ENCODE measurements around the gene FBXW5. TPM values are rescaled to one million over a fixed set of nuclear protein-coding genes. Genes with fewer than 3 reads are reported as not detected.
A peak's percentile ranks its signal among the peaks of the same experiment; 100 is the strongest.

FBXW5 gene
- total and polyA plus RNA-seq, 4 donors = 52.0 to 107 (median 97.2) TPM

- no peaks in the 10 kb centered on the region for H3K36me3 ChIP-seq (ENCODE audit: control insufficient read depth, insufficient read depth, low read length)
- H3K4me1 ChIP-seq (ENCODE audit: control insufficient read depth, insufficient read depth, low read length) = peaks cover 13% of the 10 kb centered on the region
- no peaks in the 10 kb centered on the region for H3K27me3 ChIP-seq (ENCODE audit: control insufficient read depth, insufficient read depth, low read length)
- H3K9me3 ChIP-seq (ENCODE audit: control insufficient read depth, insufficient read depth, low read length) = no peaks in the 10 kb centered on the region
- H3K27ac ChIP-seq (ENCODE audit: low read depth, low read length) = no peak overlapping the region
- WGBS (ENCODE audit: insufficient coverage) = 82% methylated on average over 4 of the region's 5 CpGs
- no peak overlapping the region for H3K4me3 ChIP-seq (ENCODE audit: low read depth, low read length)
- no peak for DNase-seq (ENCODE audit: low read depth in 4 of 6, low spot score in 6 of 6)
Measured at GRCh38 chr9:136969774-136970173, 25.2 kb upstream of the FBXW5 start.

GRCh38 chr9:136969150-136969549, 24.6 kb upstream of the FBXW5 start:
- Histone ChIP-seq H3K4me3 (ENCODE audit: low read depth, low read length) (no peak overlapping the region), H3K27me3 (ENCODE audit: control insufficient read depth, insufficient read depth, low read length) (no peaks in the 10 kb centered on the region), H3K4me1 (ENCODE audit: control insufficient read depth, insufficient read depth, low read length) (peaks cover 15% of the 10 kb centered on the region), H3K27ac (ENCODE audit: low read depth, low read length) (no peak overlapping the region), H3K9me3 (ENCODE audit: control insufficient read depth, insufficient read depth, low read length) (no peaks in the 10 kb centered on the region), H3K36me3 (ENCODE audit: control insufficient read depth, insufficient read depth, low read length) (no peaks in the 10 kb centered on the region)
- DNase-seq (ENCODE audit: low read depth in 4 of 6, low spot score in 6 of 6) = no peak
- WGBS (ENCODE audit: insufficient coverage) = 86% methylated on average over 17 of the region's 17 CpGs

GRCh38 chr9:136968333-136969127, 24.0 kb upstream of the FBXW5 start:
- H3K4me1 ChIP-seq (ENCODE audit: control insufficient read depth, insufficient read depth, low read length) = peaks cover 16% of the 10 kb centered on the region
- DNase-seq (ENCODE audit: low read depth in 4 of 6, low spot score in 6 of 6) = no peak
- no peaks in the 10 kb centered on the region for H3K9me3 ChIP-seq (ENCODE audit: control insufficient read depth, insufficient read depth, low read length)
- no peaks in the 10 kb centered on the region for H3K36me3 ChIP-seq (ENCODE audit: control insufficient read depth, insufficient read depth, low read length)
- H3K27ac ChIP-seq (ENCODE audit: low read depth, low read length) = no peak overlapping the region
- 78% methylated on average over 17 of the region's 17 CpGs for WGBS (ENCODE audit: insufficient coverage)
- H3K4me3 ChIP-seq (ENCODE audit: low read depth, low read length) = no peak overlapping the region
- H3K27me3 ChIP-seq (ENCODE audit: control insufficient read depth, insufficient read depth, low read length) = no peaks in the 10 kb centered on the region

- WGBS (ENCODE audit: insufficient coverage) = 25% methylated on average over 18 of the region's 23 CpGs
- Histone ChIP-seq H3K36me3 (ENCODE audit: control insufficient read depth, insufficient read depth, low read length) (no peaks in the 10 kb centered on the region), H3K4me1 (ENCODE audit: control insufficient read depth, insufficient read depth, low read length) (peaks cover 28% of the 10 kb centered on the region), H3K9me3 (ENCODE audit: control insufficient read depth, insufficient read depth, low read length) (no peaks in the 10 kb centered on the region), H3K27ac (ENCODE audit: low read depth, low read length) (no peak overlapping the region), H3K27me3 (ENCODE audit: control insufficient read depth, insufficient read depth, low read length) (no peaks in the 10 kb centered on the region), H3K4me3 (ENCODE audit: low read depth, low read length) (no peak overlapping the region)
- DNase-seq (ENCODE audit: low read depth in 4 of 6, low spot score in 6 of 6) = peak in 2 of 6 donors; percentile 59 to 71
Measured at GRCh38 chr9:136965771-136966484, 21.4 kb upstream of the FBXW5 start.

- Histone ChIP-seq H3K27me3 (ENCODE audit: control insufficient read depth, insufficient read depth, low read length) (no peaks in the 10 kb centered on the region), H3K9me3 (ENCODE audit: control insufficient read depth, insufficient read depth, low read length) (no peaks in the 10 kb centered on the region), H3K36me3 (ENCODE audit: control insufficient read depth, insufficient read depth, low read length) (no peaks in the 10 kb centered on the region), H3K4me3 (ENCODE audit: low read depth, low read length) (no peak overlapping the region), H3K27ac (ENCODE audit: low read depth, low read length) (no peak overlapping the region), H3K4me1 (ENCODE audit: control insufficient read depth, insufficient read depth, low read length) (peaks cover 26% of the 10 kb centered on the region)
- WGBS (ENCODE audit: insufficient coverage) = 84% methylated on average over 24 of the region's 26 CpGs
- no peak for DNase-seq (ENCODE audit: low read depth in 4 of 6, low spot score in 6 of 6)
Measured at GRCh38 chr9:136964833-136965422, 20.4 kb upstream of the FBXW5 start.

GRCh38 chr9:136964171-136964689, 19.7 kb upstream of the FBXW5 start:
- peaks cover 32% of the 10 kb centered on the region for H3K4me1 ChIP-seq (ENCODE audit: control insufficient read depth, insufficient read depth, low read length)
- no peaks in the 10 kb centered on the region for H3K36me3 ChIP-seq (ENCODE audit: control insufficient read depth, insufficient read depth, low read length)
- no peak overlapping the region for H3K4me3 ChIP-seq (ENCODE audit: low read depth, low read length)
- no peaks in the 10 kb centered on the region for H3K9me3 ChIP-seq (ENCODE audit: control insufficient read depth, insufficient read depth, low read length)
- no peak overlapping the region for H3K27ac ChIP-seq (ENCODE audit: low read depth, low read length)
- no peak for DNase-seq (ENCODE audit: low read depth in 4 of 6, low spot score in 6 of 6)
- H3K27me3 ChIP-seq (ENCODE audit: control insufficient read depth, insufficient read depth, low read length) = no peaks in the 10 kb centered on the region
- WGBS (ENCODE audit: insufficient coverage) = 71% methylated on average over 20 of the region's 22 CpGs

- H3K27ac ChIP-seq (ENCODE audit: low read depth, low read length) = no peak overlapping the region
- H3K36me3 ChIP-seq (ENCODE audit: control insufficient read depth, insufficient read depth, low read length) = no peaks in the 10 kb centered on the region
- no peak for DNase-seq (ENCODE audit: low read depth in 4 of 6, low spot score in 6 of 6)
- no peaks in the 10 kb centered on the region for H3K9me3 ChIP-seq (ENCODE audit: control insufficient read depth, insufficient read depth, low read length)
- H3K4me3 ChIP-seq (ENCODE audit: low read depth, low read length) = no peak overlapping the region
- 66% methylated on average over 6 of the region's 12 CpGs for WGBS (ENCODE audit: insufficient coverage)
- H3K4me1 ChIP-seq (ENCODE audit: control insufficient read depth, insufficient read depth, low read length) = peaks cover 33% of the 10 kb centered on the region
- no peaks in the 10 kb centered on the region for H3K27me3 ChIP-seq (ENCODE audit: control insufficient read depth, insufficient read depth, low read length)
Measured at GRCh38 chr9:136963751-136964150, 19.2 kb upstream of the FBXW5 start.

- H3K27me3 ChIP-seq (ENCODE audit: control insufficient read depth, insufficient read depth, low read length) = no peaks in the 10 kb centered on the region
- no peak for DNase-seq (ENCODE audit: low read depth in 4 of 6, low spot score in 6 of 6)
- no peak overlapping the region for H3K27ac ChIP-seq (ENCODE audit: low read depth, low read length)
- no peaks in the 10 kb centered on the region for H3K36me3 ChIP-seq (ENCODE audit: control insufficient read depth, insufficient read depth, low read length)
- peaks cover 33% of the 10 kb centered on the region for H3K4me1 ChIP-seq (ENCODE audit: control insufficient read depth, insufficient read depth, low read length)
- no peaks in the 10 kb centered on the region for H3K9me3 ChIP-seq (ENCODE audit: control insufficient read depth, insufficient read depth, low read length)
- 83% methylated on average over 15 of the region's 15 CpGs for WGBS (ENCODE audit: insufficient coverage)
- no peak overlapping the region for H3K4me3 ChIP-seq (ENCODE audit: low read depth, low read length)
Measured at GRCh38 chr9:136963341-136963740, 18.8 kb upstream of the FBXW5 start.

GRCh38 chr9:136962701-136963248, 18.2 kb upstream of the FBXW5 start:
- DNase-seq (ENCODE audit: low read depth in 4 of 6, low spot score in 6 of 6) = no peak
- no peak overlapping the region for H3K4me3 ChIP-seq (ENCODE audit: low read depth, low read length)

More at GRCh38 chr9:136962701-136963248, 18.2 kb upstream of the FBXW5 start:
- Histone ChIP-seq H3K36me3 (ENCODE audit: control insufficient read depth, insufficient read depth, low read length) (no peaks in the 10 kb centered on the region), H3K9me3 (ENCODE audit: control insufficient read depth, insufficient read depth, low read length) (no peaks in the 10 kb centered on the region), H3K27me3 (ENCODE audit: control insufficient read depth, insufficient read depth, low read length) (no peaks in the 10 kb centered on the region), H3K27ac (ENCODE audit: low read depth, low read length) (no peak overlapping the region), H3K4me1 (ENCODE audit: control insufficient read depth, insufficient read depth, low read length) (peaks cover 33% of the 10 kb centered on the region)
- 75% methylated on average over 11 of the region's 11 CpGs for WGBS (ENCODE audit: insufficient coverage)

All from spinal cord (tissue), 10 donors.